Myocyte (in vitro differentiated cells): ENCODE data around the gene OR4F15. TPM values are rescaled to one million over a fixed set of nuclear protein-coding genes. Genes with fewer than 3 reads are reported as not detected.
"Not testable (repeated sequence)": the region's sequence is repeated elsewhere in the genome, so short reads cannot be mapped to it uniquely, and the experiment has no call there.

Experiments
- DNase-seq: peaks from one replicate; pipeline ENCODE4 v3.0.0-alpha.2; 2012; ENCODE audit warnings: low read depth
- polyA plus RNA-seq: library from polyadenylated mRNA; unstranded; fragments of >200 nt; gene quantifications from one replicate; pipeline ENCODE4 v1.2.1, GENCODE V29; 2012; ENCODE audit warnings: missing spikeins
- total RNA-seq: library from RNA; depleted of rRNA; stranded (reverse); fragments of >200 nt; gene quantifications from 2 replicates; pipeline ENCODE4 v1.2.3, GENCODE V29; 2014

Gene OR4F15
- total RNA-seq = not detected in 2 replicates
- not detected for polyA plus RNA-seq

GRCh38 chr15:101811902-101812301 lies at the start of gene OR4F15:
Gene OR4F15, plus strand, starts transcription at chr15:101812202. Its CDS starts 5,985 bp downstream, at chr15:101818187.
- no peak for DNase-seq

- peak; percentile 23 for DNase-seq
Observed at GRCh38 chr15:101764669-101765339, 47.2 kb upstream of the OR4F15 start.

- not testable (repeated sequence) for DNase-seq
Observed at GRCh38 chr15:101765340-101765671, 46.7 kb upstream of the OR4F15 start.

GRCh38 chr15:101765772-101766456 lies 46.1 kb upstream of the OR4F15 start:
- DNase-seq = no peak

- DNase-seq = not testable (repeated sequence)
Observed at GRCh38 chr15:101767083-101767640, 44.8 kb upstream of the OR4F15 start.

- no peak for DNase-seq
Observed at GRCh38 chr15:101772921-101773320, 39.1 kb upstream of the OR4F15 start.

GRCh38 chr15:101773496-101774100 lies 38.4 kb upstream of the OR4F15 start:
- DNase-seq = no peak

- no peak for DNase-seq
Observed at GRCh38 chr15:101775136-101775535, 36.9 kb upstream of the OR4F15 start.

- DNase-seq = not testable (repeated sequence)
Observed at GRCh38 chr15:101778576-101778975, 33.4 kb upstream of the OR4F15 start.

GRCh38 chr15:101780225-101780624 lies 31.8 kb upstream of the OR4F15 start:
- DNase-seq = peak; percentile 68

- DNase-seq = no peak
Observed at GRCh38 chr15:101781928-101782327, 30.1 kb upstream of the OR4F15 start.

GRCh38 chr15:101784644-101785043 lies 27.4 kb upstream of the OR4F15 start:
- DNase-seq = no peak

GRCh38 chr15:101786422-101786821 lies 25.6 kb upstream of the OR4F15 start:
- DNase-seq = not testable (repeated sequence)

GRCh38 chr15:101788001-101788400 lies 24.0 kb upstream of the OR4F15 start:
- not testable (repeated sequence) for DNase-seq

GRCh38 chr15:101788503-101789269 lies 23.3 kb upstream of the OR4F15 start:
- DNase-seq = not testable (repeated sequence)

GRCh38 chr15:101790748-101791147 lies 21.3 kb upstream of the OR4F15 start:
- DNase-seq = not testable (repeated sequence)

- not testable (repeated sequence) for DNase-seq
Observed at GRCh38 chr15:101793981-101794380, 18.0 kb upstream of the OR4F15 start.

- peak; percentile 71 for DNase-seq
Observed at GRCh38 chr15:101795455-101795854, 16.5 kb upstream of the OR4F15 start.

- no peak for DNase-seq
Observed at GRCh38 chr15:101799665-101800064, 12.3 kb upstream of the OR4F15 start.

- no peak for DNase-seq
Observed at GRCh38 chr15:101801048-101801447, 11.0 kb upstream of the OR4F15 start.

GRCh38 chr15:101803209-101803608 lies 8.8 kb upstream of the OR4F15 start, which contains the start of gene OR4F6:
Gene OR4F6, plus strand, starts transcription at chr15:101803509. Its CDS starts 2,211 bp downstream, at chr15:101805720.
- no peak for DNase-seq
